Upper lobe of left lung (tissue), 6 donors: ENCODE measurements around the gene ABI1. TPM values are rescaled to one million over a fixed set of nuclear protein-coding genes. Genes with fewer than 3 reads are reported as not detected.

Experiments
- ATAC-seq, 2 donors: fragments of 200-7000 bp; cut with Tn5 transposase; one replicate each; pipeline ENCODE4 v1.9.1; 2022; ENCODE audit warnings: mild to moderate bottlenecking in 2 of 2, moderate library complexity in 2 of 2; ENCODE audit not compliant: low FRiP score in 2 of 2
- DNase-seq, 2 donors: peaks; one replicate each; pipeline ENCODE4 v3.0.0-alpha.2; 2019 to 2020
- H3K27ac ChIP-seq, 4 donors: fragments of 200-600 bp; sonication (generic); one replicate each; pipeline ENCODE4 v1.5.1; 2016 to 2019
- H3K27me3 ChIP-seq, 4 donors: fragments of 200-600 bp; sonication (generic); one replicate each; pipeline ENCODE4 v1.5.1; 2017 to 2019
- H3K36me3 ChIP-seq, 4 donors: fragments of 200-600 bp; sonication (generic); one replicate each; pipeline ENCODE4 v1.5.1; 2016 to 2019
- H3K4me1 ChIP-seq, 4 donors: fragments of 200-600 bp; sonication (generic); one replicate each; pipeline ENCODE4 v1.5.1; 2018 to 2019
- H3K4me3 ChIP-seq, 4 donors: fragments of 200-600 bp; sonication (generic); one replicate each; pipeline ENCODE4 v1.5.1; 2017 to 2019; ENCODE audit warnings: mild to moderate bottlenecking in 2 of 4, moderate library complexity in 1 of 4
- H3K9me3 ChIP-seq, 4 donors: fragments of 200-600 bp; sonication (generic); one replicate each; pipeline ENCODE4 v1.5.1; 2018 to 2019
- CTCF ChIP-seq, 6 experiments: fragments of 450-650 bp in 4 of 6; fragments of 200-600 bp in 2 of 6; sonication (generic) in 2 of 6; IDR thresholded peaks; one replicate each; pipeline ENCODE4 v1.5.1; 2016 to 2019; ENCODE audit warnings: antibody characterized with exemption in 6 of 6
- EP300 ChIP-seq, 4 donors: sonication (generic); formaldehyde crosslinking; IDR thresholded peaks; one replicate each; pipeline ENCODE4 v1.5.1; 2017; ENCODE audit warnings: antibody characterized with exemption in 4 of 4, control low read depth in 2 of 4
- POLR2A ChIP-seq, 4 donors: fragments of 450-650 bp; IDR thresholded peaks; one replicate each; pipeline ENCODE4 v1.5.1; 2016 to 2017; ENCODE audit warnings: antibody characterized with exemption in 4 of 4, mild to moderate bottlenecking in 2 of 4
- POLR2AphosphoS5 ChIP-seq, 2 donors: sonication (generic); formaldehyde crosslinking; IDR thresholded peaks; one replicate each; pipeline ENCODE4 v1.5.1; 2017; ENCODE audit warnings: antibody characterized with exemption in 2 of 2
- WGBS, 2 donors: methylation state at CpG; one replicate each; pipeline ENCODE4 v1.1.5; 2017 to 2018; 5-methylcytosine and 5-hydroxymethylcytosine counted together
- total RNA-seq, 6 donors: library from RNA; depleted of rRNA in 4 of 6; stranded (reverse); fragments of >200 nt in 4 of 6; gene quantifications; one replicate each; pipeline versions ENCODE4 v1.1.0 to v1.2.1, GENCODE V29; 2016 to 2021
- donor health status: DM: no; HTN: no; CAD: no; lungs with moderate emphysema.
- donor health status: DM: no; HTN: yes; CAD: no; lungs with severe emphysema.

ABI1 gene
- total RNA-seq, 6 donors from 2014 or later = 23.5 to 57.6 (median 48.6) TPM

- H3K4me3 ChIP-seq = no peak overlapping the region
- peaks cover 0 to 63% (median 17%) of the 10 kb centered on the region in 4 donors for H3K36me3 ChIP-seq
- no peaks in the 10 kb centered on the region for H3K27me3 ChIP-seq
- ATAC-seq (no peak), DNase-seq (no peak)
- 92 to 94% methylated on average over 7 of the region's 7 CpGs for WGBS, 2 donors
- no peaks in the 10 kb centered on the region for H3K9me3 ChIP-seq
- no peak for TF ChIP-seq EP300 (IDR thresholded peaks at IDR 0.05)
- TF ChIP-seq POLR2A (IDR thresholded peaks at IDR 0.05) = no peak
- TF ChIP-seq POLR2AphosphoS5 (IDR thresholded peaks at IDR 0.05) = no peak
- no peak for TF ChIP-seq CTCF (IDR thresholded peaks at IDR 0.05)
- H3K4me1 ChIP-seq = no peaks in the 10 kb centered on the region
- H3K27ac ChIP-seq = no peak overlapping the region
Measured at GRCh38 chr10:26728957-26729356, 131.8 kb downstream of the ABI1 start.

- no peak for TF ChIP-seq CTCF (IDR thresholded peaks at IDR 0.05)
- no peak for TF ChIP-seq POLR2AphosphoS5 (IDR thresholded peaks at IDR 0.05)
- no peak for TF ChIP-seq POLR2A (IDR thresholded peaks at IDR 0.05)
- no peak for TF ChIP-seq EP300 (IDR thresholded peaks at IDR 0.05)
Measured at GRCh38 chr10:26727005-26727404, 133.8 kb downstream of the ABI1 start.

GRCh38 chr10:26725837-26726727, 134.7 kb downstream of the ABI1 start:
- no peaks in the 10 kb centered on the region for H3K9me3 ChIP-seq
- peak; percentile 50 to 82 (median 75) for TF ChIP-seq CTCF (IDR thresholded peaks at IDR 0.05)
- TF ChIP-seq POLR2A (IDR thresholded peaks at IDR 0.05) = no peak
- WGBS, 2 donors = 59 to 63% methylated on average over 8 of the region's 8 CpGs
- H3K27me3 ChIP-seq = no peaks in the 10 kb centered on the region
- peak in 1 of 2 donors; percentile 66 for DNase-seq
- no peaks in the 10 kb centered on the region for H3K4me1 ChIP-seq
- no peak overlapping the region for H3K27ac ChIP-seq
- H3K4me3 ChIP-seq = no peak overlapping the region
- H3K36me3 ChIP-seq = peaks cover 0 to 67% (median 13%) of the 10 kb centered on the region in 4 donors
- ATAC-seq = peak; percentile 84 to 85

More at GRCh38 chr10:26727005-26727404, 133.8 kb downstream of the ABI1 start:
- WGBS, 2 donors = 89 to 96% methylated on average over 1 of the region's 1 CpG
- H3K27me3 ChIP-seq = no peaks in the 10 kb centered on the region
- no peaks in the 10 kb centered on the region for H3K4me1 ChIP-seq
- H3K27ac ChIP-seq = no peak overlapping the region
- H3K36me3 ChIP-seq = peaks cover 0 to 68% (median 13%) of the 10 kb centered on the region in 4 donors
- DNase-seq = no peak
- no peaks in the 10 kb centered on the region for H3K9me3 ChIP-seq
- H3K4me3 ChIP-seq = no peak overlapping the region
- ATAC-seq = no peak

- no peak overlapping the region for H3K27ac ChIP-seq
- DNase-seq = no peak
- 92 to 99% methylated on average over 4 of the region's 4 CpGs for WGBS, 2 donors
- peaks cover 0 to 55% (median 13%) of the 10 kb centered on the region in 4 donors for H3K36me3 ChIP-seq
- H3K4me1 ChIP-seq = no peaks in the 10 kb centered on the region
- H3K4me3 ChIP-seq = no peak overlapping the region
- no peaks in the 10 kb centered on the region for H3K27me3 ChIP-seq
- TF ChIP-seq CTCF (IDR thresholded peaks at IDR 0.05) (no peak), POLR2AphosphoS5 (IDR thresholded peaks at IDR 0.05) (no peak), EP300 (IDR thresholded peaks at IDR 0.05) (no peak), POLR2A (IDR thresholded peaks at IDR 0.05) (no peak)
- no peak for ATAC-seq
- no peaks in the 10 kb centered on the region for H3K9me3 ChIP-seq
Measured at GRCh38 chr10:26723016-26723415, 137.7 kb downstream of the ABI1 start.
